ENCODE data around the gene POLE2. TPM values are rescaled to one million over a fixed set of nuclear protein-coding genes. Genes with fewer than 3 reads are reported as not detected.

The POLE2 gene
- total and polyA plus RNA-seq, 2 of the 13 experiments (the other 11 are each of a cell fraction or from before 2014, with no cell fraction given): 16.6 to 37.0 TPM

GRCh38 chr14:49633640-49634546 is 54.1 kb downstream of the POLE2 start (continued):
- TF ChIP-seq MTA1 (CRISPR knock-in tag; IDR thresholded peaks at IDR 0.05; ENCODE audit: borderline replicate concordance) (peak; percentile 91), NCOA1 (CRISPR knock-in tag; IDR thresholded peaks at IDR 0.05) (no peak), ZZZ3 (CRISPR knock-in tag; IDR thresholded peaks at IDR 0.05; ENCODE audit: borderline replicate concordance) (no peak), ZNF124 (CRISPR knock-in tag; IDR thresholded peaks at IDR 0.05) (peak; percentile 55; the same call in 1 of the 2 replicates), MYC (CRISPR knock-in tag; IDR thresholded peaks at IDR 0.05; ENCODE audit: borderline replicate concordance) (peak; percentile 81), HIVEP1 (CRISPR knock-in tag; IDR thresholded peaks at IDR 0.05) (no peak; the same call in 1 of the 2 replicates), RXRB (CRISPR knock-in tag; IDR thresholded peaks at IDR 0.05; ENCODE audit: borderline replicate concordance) (0 out of 2 replicates have a peak, but pooled peaks have one; percentile 17), RXRA (CRISPR knock-in tag; IDR thresholded peaks at IDR 0.05) (peak; percentile 72), ZNF75D (CRISPR knock-in tag; IDR thresholded peaks at IDR 0.05; ENCODE audit: borderline replicate concordance) (no peak), SSRP1 (CRISPR knock-in tag; IDR thresholded peaks at IDR 0.05) (peak; percentile 86; the same call in 1 of the 2 replicates), RCOR2 (CRISPR knock-in tag; IDR thresholded peaks at IDR 0.05) (no peak; the same call in 1 of the 2 replicates), ZBTB20 (CRISPR knock-in tag; IDR thresholded peaks at IDR 0.05; ENCODE audit: borderline replicate concordance, low read depth) (no peak; the same call in none of the 2 replicates), ZNF570 (CRISPR knock-in tag; IDR thresholded peaks at IDR 0.05; ENCODE audit: borderline replicate concordance) (no peak), ZNF772 (CRISPR knock-in tag; IDR thresholded peaks at IDR 0.05) (peak; percentile 40; the same call in 1 of the 2 replicates), PHF20 (CRISPR knock-in tag; IDR thresholded peaks at IDR 0.05) (peak; percentile 77), ZNF101 (CRISPR knock-in tag; IDR thresholded peaks at IDR 0.05; ENCODE audit: borderline replicate concordance, low read depth) (peak; percentile 62; the same call in 1 of the 2 replicates), STAG1 (CRISPR knock-in tag; IDR thresholded peaks at IDR 0.05) (peak; percentile 96), SRSF1 (optimal IDR thresholded peaks at IDR 0.05; ENCODE audit: low read depth, low read length) (peak; percentile 81)
- TF ChIP-seq, protein P1, sequence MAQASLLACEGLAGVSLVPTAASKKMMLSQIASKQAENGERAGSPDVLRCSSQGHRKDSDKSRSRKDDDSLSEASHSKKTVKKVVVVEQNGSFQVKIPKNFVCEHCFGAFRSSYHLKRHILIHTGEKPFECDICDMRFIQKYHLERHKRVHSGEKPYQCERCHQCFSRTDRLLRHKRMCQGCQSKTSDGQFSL (CRISPR knock-in tag; IDR thresholded peaks at IDR 0.05): no peak; the same call in none of the 2 replicates
- TF ChIP-seq, protein P2, sequence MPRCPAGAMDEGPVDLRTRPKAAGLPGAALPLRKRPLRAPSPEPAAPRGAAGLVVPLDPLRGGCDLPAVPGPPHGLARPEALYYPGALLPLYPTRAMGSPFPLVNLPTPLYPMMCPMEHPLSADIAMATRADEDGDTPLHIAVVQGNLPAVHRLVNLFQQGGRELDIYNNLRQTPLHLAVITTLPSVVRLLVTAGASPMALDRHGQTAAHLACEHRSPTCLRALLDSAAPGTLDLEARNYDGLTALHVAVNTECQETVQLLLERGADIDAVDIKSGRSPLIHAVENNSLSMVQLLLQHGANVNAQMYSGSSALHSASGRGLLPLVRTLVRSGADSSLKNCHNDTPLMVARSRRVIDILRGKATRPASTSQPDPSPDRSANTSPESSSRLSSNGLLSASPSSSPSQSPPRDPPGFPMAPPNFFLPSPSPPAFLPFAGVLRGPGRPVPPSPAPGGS (CRISPR knock-in tag; IDR thresholded peaks at IDR 0.05): peak; percentile 35; the same call in 1 of the 2 replicates
- TF ChIP-seq, protein P3, sequence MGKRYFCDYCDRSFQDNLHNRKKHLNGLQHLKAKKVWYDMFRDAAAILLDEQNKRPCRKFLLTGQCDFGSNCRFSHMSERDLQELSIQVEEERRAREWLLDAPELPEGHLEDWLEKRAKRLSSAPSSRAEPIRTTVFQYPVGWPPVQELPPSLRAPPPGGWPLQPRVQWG (CRISPR knock-in tag; IDR thresholded peaks at IDR 0.05; ENCODE audit: borderline replicate concordance, low read depth): no peak
- TF ChIP-seq, protein P4, sequence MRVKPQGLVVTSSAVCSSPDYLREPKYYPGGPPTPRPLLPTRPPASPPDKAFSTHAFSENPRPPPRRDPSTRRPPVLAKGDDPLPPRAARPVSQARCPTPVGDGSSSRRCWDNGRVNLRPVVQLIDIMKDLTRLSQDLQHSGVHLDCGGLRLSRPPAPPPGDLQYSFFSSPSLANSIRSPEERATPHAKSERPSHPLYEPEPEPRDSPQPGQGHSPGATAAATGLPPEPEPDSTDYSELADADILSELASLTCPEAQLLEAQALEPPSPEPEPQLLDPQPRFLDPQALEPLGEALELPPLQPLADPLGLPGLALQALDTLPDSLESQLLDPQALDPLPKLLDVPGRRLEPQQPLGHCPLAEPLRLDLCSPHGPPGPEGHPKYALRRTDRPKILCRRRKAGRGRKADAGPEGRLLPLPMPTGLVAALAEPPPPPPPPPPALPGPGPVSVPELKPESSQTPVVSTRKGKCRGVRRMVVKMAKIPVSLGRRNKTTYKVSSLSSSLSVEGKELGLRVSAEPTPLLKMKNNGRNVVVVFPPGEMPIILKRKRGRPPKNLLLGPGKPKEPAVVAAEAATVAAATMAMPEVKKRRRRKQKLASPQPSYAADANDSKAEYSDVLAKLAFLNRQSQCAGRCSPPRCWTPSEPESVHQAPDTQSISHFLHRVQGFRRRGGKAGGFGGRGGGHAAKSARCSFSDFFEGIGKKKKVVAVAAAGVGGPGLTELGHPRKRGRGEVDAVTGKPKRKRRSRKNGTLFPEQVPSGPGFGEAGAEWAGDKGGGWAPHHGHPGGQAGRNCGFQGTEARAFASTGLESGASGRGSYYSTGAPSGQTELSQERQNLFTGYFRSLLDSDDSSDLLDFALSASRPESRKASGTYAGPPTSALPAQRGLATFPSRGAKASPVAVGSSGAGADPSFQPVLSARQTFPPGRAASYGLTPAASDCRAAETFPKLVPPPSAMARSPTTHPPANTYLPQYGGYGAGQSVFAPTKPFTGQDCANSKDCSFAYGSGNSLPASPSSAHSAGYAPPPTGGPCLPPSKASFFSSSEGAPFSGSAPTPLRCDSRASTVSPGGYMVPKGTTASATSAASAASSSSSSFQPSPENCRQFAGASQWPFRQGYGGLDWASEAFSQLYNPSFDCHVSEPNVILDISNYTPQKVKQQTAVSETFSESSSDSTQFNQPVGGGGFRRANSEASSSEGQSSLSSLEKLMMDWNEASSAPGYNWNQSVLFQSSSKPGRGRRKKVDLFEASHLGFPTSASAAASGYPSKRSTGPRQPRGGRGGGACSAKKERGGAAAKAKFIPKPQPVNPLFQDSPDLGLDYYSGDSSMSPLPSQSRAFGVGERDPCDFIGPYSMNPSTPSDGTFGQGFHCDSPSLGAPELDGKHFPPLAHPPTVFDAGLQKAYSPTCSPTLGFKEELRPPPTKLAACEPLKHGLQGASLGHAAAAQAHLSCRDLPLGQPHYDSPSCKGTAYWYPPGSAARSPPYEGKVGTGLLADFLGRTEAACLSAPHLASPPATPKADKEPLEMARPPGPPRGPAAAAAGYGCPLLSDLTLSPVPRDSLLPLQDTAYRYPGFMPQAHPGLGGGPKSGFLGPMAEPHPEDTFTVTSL (CRISPR knock-in tag; IDR thresholded peaks at IDR 0.05; ENCODE audit: borderline replicate concordance): peak; percentile 48; the same call in 1 of the 2 replicates
